GM18505 (cell line): ENCODE results near the gene ACVRL1.

ENCODE experiments used
- ATAC-seq: cut with Tn5 transposase; IDR thresholded peaks from one replicate; pipeline ENCODE4 v1.9.1; 2021; ENCODE audit not compliant: unreplicated experiment
- POLR2A ChIP-seq: IDR thresholded peaks from 4 replicates; pipeline ENCODE4 v1.6.1; 2011; ENCODE audit warnings: borderline replicate concordance; ENCODE audit not compliant: insufficient read depth, insufficient read length; ENCODE audit errors: extremely low read depth

ACVRL1 gene

DNA sequence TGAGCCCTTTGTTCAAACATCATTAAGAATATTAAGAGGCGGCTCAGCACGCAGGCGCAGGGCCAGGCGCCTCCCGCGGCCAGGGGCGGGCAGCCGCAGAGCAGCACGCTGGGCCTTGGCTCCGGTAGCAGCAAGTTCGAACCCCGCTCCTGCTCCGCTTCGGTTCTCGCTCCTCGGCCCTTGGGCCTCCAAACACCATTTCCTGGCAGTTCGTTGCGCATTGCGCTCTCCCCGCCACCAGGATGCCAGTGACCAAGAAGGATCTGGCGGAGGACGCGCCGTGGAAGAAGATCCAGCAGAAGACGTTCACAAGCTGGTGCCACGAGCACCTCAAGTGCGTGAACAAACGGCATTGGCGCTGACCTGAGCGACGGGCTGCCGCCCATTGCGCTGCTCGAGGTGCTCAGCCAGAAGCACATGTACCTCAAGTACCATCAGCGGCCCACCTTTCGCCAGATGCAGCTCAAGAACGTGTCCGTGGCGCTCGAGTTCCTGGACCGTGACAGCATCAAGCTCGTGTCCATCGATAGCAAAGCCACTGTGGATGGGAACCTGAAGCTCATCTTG, 6.9 kb upstream of the ACVRL1 start:
- no peak for ATAC-seq
- TF ChIP-seq POLR2A = no peak

GRCh38 chr12:51901121-51901817, 6.0 kb upstream of the ACVRL1 start:
- ATAC-seq = no peak
- no peak for TF ChIP-seq POLR2A

DNA sequence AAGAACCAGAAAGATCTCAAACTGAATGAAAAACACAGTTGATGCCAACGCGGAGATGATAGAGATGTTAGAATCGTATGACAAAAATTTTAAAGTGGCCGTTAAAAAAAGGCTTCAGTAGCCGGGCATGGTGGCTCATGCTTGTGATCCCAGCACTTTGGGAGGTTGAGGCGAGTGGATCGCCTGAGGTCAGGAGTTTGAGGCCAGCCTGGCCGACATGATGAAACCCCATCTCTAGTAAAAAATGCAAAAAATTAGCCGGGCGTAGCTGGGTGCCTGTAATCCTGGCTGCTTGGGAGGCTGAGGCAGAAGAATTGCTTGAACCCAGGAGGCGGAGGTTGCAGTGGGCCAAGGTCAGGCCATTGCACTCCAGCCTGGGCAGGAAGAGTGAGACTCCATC, 5.4 kb upstream of the ACVRL1 start:
- no peak for TF ChIP-seq POLR2A
- no peak for ATAC-seq

- no peak for TF ChIP-seq POLR2A
- ATAC-seq = no peak
Observed at GRCh38 chr12:51904951-51905470, 2.3 kb upstream of the ACVRL1 start.

- ATAC-seq = no peak
- TF ChIP-seq POLR2A = no peak
Observed at GRCh38 chr12:51905471-51906429, 1.6 kb upstream of the ACVRL1 start.

DNA sequence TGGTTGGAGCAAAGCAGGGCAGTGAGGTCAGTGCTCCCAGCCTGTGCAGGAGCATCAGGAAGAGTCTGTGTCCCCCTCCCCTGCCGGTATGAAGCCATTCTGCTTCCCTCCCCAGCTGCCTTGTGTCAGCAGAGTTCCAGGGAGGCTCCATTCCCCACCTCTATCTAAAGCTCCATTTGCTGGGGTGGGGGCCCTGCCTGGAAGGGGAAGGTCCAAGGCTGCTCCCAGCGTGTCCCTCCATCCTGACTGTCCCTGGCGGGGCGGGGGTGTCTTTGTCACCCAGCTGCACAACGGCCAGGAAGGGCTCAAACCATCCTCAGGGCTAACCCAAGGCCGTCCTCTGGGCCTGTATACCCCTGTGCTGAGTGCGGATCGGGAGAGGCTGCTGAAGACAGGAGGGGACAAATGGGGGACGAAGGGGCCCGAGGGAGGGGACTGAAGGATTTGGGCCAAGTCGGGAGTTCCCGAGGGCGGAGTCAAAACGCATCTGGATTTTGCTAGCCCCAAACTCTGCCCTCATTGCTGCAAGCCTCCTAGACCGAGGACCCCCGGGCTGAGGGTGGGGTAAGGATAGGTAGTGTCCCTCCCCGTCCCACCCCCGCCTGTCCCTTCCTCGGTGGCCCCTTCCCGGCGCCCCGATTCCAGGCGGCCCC, 748 bp upstream of the ACVRL1 start:
- ATAC-seq = no peak
- no peak for TF ChIP-seq POLR2A

- no peak for TF ChIP-seq POLR2A
- ATAC-seq = no peak
Observed at GRCh38 chr12:51907856-51908425, 637 bp downstream of the ACVRL1 start.

GRCh38 chr12:51908876-51909592, 1.7 kb downstream of the ACVRL1 start:
- no peak for ATAC-seq
- TF ChIP-seq POLR2A = no peak

- no peak for ATAC-seq
- no peak for TF ChIP-seq POLR2A
Observed at GRCh38 chr12:51910168-51910567, 2.9 kb downstream of the ACVRL1 start.

- ATAC-seq = no peak
- TF ChIP-seq POLR2A = no peak
Observed at GRCh38 chr12:51910691-51911090, 3.4 kb downstream of the ACVRL1 start.

- no peak for TF ChIP-seq POLR2A
- ATAC-seq = no peak
Observed at GRCh38 chr12:51911307-51911706, 4.0 kb downstream of the ACVRL1 start.
